Large intestine (tissue), 3 donors: Measurements from ENCODE around the gene SHBG. TPM values are rescaled to one million over a fixed set of nuclear protein-coding genes. Genes with fewer than 3 reads are reported as not detected.
"Not testable (repeated sequence)": the region's sequence is repeated elsewhere in the genome, so short reads cannot be mapped to it uniquely, and the experiment has no call there.

Experiments
- DNase-seq, 2 donors: peaks; one replicate each; pipeline versions ENCODE4 v3.0.0 to v3.0.0-alpha.2; 2013
- H3K27ac ChIP-seq: one replicate; pipeline ENCODE4 v1.5.1; 2013; ENCODE audit warnings: low read length
- H3K27me3 ChIP-seq: 2 replicates; pipeline ENCODE4 v1.6.1; 2013; ENCODE audit warnings: low read length; ENCODE audit not compliant: control insufficient read depth, insufficient read depth
- H3K36me3 ChIP-seq: 2 replicates; pipeline ENCODE4 v1.6.1; 2013; ENCODE audit warnings: low read length; ENCODE audit not compliant: control insufficient read depth, insufficient read depth
- H3K4me1 ChIP-seq: one replicate; pipeline ENCODE4 v1.6.1; 2013; ENCODE audit warnings: low read length; ENCODE audit not compliant: control insufficient read depth, insufficient read depth
- H3K4me3 ChIP-seq: one replicate; pipeline ENCODE4 v1.5.1; 2013; ENCODE audit warnings: low read length
- H3K9me3 ChIP-seq: one replicate; pipeline ENCODE4 v1.6.1; 2013; ENCODE audit warnings: mild to moderate bottlenecking, low read depth, low read length, moderate library complexity; ENCODE audit not compliant: control insufficient read depth
- WGBS: methylation state at CpG from one replicate; pipeline ENCODE4 v1.1.5; 2013; ENCODE audit warnings: low lambda C conversion rate; ENCODE audit not compliant: insufficient coverage; 5-methylcytosine and 5-hydroxymethylcytosine counted together
- polyA plus RNA-seq: library from polyadenylated mRNA; unstranded; fragments of 120-200 nt; gene quantifications from one replicate; pipeline ENCODE4 v1.2.1, GENCODE V29; 2013

The SHBG gene
- polyA plus RNA-seq, 1 donor, result 23.6 TPM

GRCh38 chr17:7589204-7589868 lies 40.6 kb upstream of the SHBG start:
- peaks cover 66% of the 10 kb centered on the region for H3K36me3 ChIP-seq
- DNase-seq, result peak; percentile 76 to 83
- H3K4me1 ChIP-seq, result peaks cover 17% of the 10 kb centered on the region
- peak overlapping the region; percentile 36 for H3K4me3 ChIP-seq
- no CpG with 5 or more reads among the region's 56 CpGs for WGBS
- no peak overlapping the region for H3K27ac ChIP-seq
- no peaks in the 10 kb centered on the region for H3K27me3 ChIP-seq
- H3K9me3 ChIP-seq, result no peaks in the 10 kb centered on the region

DNA sequence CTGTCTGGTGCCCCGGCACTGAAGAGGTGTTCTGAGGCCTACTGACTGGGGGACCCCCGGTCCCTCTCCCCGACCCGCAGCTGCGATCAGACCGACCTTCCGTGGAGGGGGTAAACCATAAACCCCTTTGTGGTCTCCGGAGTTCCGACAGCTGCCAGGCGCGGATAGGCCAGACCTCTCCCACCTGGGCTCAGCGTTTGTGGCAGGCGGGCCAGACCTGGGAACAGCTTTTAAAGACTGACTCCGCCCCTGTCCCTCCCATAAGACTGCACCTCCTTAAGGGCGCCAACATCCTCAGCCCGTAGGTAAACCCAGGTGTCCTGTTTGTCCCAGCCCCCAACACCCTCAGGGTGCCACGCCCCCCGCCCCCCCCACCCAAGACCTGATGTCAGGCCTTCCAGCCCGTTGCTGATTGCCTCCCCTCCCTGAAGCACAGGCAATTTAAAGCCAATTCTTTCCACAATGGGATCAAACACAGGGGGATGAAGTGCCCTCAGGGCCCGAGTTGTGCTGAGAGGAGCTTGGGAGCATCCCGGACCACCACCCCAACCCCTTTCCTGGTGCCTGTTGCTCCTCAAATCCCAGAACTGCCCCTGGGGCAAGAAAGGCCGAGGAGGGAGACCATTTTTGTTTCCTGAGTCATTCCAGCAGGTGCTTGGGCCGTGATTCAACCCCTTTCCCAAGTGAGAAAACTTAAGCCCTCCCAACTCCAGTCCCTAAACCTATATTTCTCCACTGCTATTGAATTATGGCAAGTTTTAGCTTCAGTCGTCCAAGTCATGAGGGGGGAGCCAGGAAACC lies 39.8 kb upstream of the SHBG start, which contains the start of gene SOX15:
SOX15 (minus strand) TSS at position 204 of the 801 bp plus-strand sequence. CDS start 418 bp downstream, outside the sequence.
- H3K27me3 ChIP-seq, result no peaks in the 10 kb centered on the region
- H3K4me3 ChIP-seq, result peak within 1 kb of the TSS; percentile 36
- H3K27ac ChIP-seq, result no peak within 1 kb of the TSS
- H3K4me1 ChIP-seq, result peaks cover 10% of the 10 kb centered on the region
- WGBS, result no CpG with 5 or more reads among the region's 24 CpGs
- no peaks in the 10 kb centered on the region for H3K9me3 ChIP-seq
- DNase-seq, result no peak
- peaks cover 74% of the 10 kb centered on the region for H3K36me3 ChIP-seq

- Histone ChIP-seq H3K27ac (no peak overlapping the region), H3K4me1 (peaks cover 8% of the 10 kb centered on the region)
Measured at GRCh38 chr17:7590743-7591142, 39.2 kb upstream of the SHBG start.

DNA sequence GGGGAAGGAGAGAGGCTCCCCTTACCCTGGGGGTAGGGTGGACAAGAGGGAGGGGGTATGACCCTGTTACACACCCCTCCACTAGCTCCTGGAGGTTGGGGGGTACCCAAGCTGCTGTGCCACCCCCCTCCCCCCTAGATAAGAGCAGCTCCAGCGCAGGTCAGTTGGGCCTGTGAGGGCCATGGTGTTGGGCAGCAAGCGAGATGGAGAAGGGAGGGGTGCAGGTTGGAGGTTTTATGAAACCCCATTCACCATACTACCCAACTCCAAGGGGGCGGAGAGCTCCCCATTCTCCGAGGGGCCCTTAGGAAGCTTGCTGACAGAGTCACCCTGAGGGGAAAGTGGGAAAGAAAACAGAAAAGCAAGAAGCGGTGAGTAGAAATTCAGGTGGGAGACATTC lies 38.3 kb upstream of the SHBG start:
- no CpG with 5 or more reads among the region's 5 CpGs for WGBS

More at GRCh38 chr17:7590743-7591142, 39.2 kb upstream of the SHBG start:
- no peak for DNase-seq
- Histone ChIP-seq H3K9me3 (no peaks in the 10 kb centered on the region), H3K4me3 (no peak overlapping the region), H3K27me3 (no peaks in the 10 kb centered on the region), H3K36me3 (peaks cover 78% of the 10 kb centered on the region)
- no CpG with 5 or more reads among the region's 4 CpGs for WGBS

GRCh38 chr17:7592422-7593021 lies 37.4 kb upstream of the SHBG start:
- Histone ChIP-seq H3K27me3 (no peaks in the 10 kb centered on the region), H3K36me3 (peaks cover 81% of the 10 kb centered on the region), H3K27ac (no peak overlapping the region), H3K4me1 (peaks cover 13% of the 10 kb centered on the region), H3K4me3 (no peak overlapping the region), H3K9me3 (no peaks in the 10 kb centered on the region)
- WGBS, result 98% methylated on average over 8 of the region's 23 CpGs
- DNase-seq, result no peak

More for the DNA sequence above, 38.3 kb upstream of the SHBG start:
- Histone ChIP-seq H3K36me3 (peaks cover 82% of the 10 kb centered on the region), H3K27ac (no peak overlapping the region), H3K4me3 (no peak overlapping the region), H3K4me1 (peaks cover 8% of the 10 kb centered on the region), H3K27me3 (no peaks in the 10 kb centered on the region), H3K9me3 (no peaks in the 10 kb centered on the region)
- no peak for DNase-seq

DNA sequence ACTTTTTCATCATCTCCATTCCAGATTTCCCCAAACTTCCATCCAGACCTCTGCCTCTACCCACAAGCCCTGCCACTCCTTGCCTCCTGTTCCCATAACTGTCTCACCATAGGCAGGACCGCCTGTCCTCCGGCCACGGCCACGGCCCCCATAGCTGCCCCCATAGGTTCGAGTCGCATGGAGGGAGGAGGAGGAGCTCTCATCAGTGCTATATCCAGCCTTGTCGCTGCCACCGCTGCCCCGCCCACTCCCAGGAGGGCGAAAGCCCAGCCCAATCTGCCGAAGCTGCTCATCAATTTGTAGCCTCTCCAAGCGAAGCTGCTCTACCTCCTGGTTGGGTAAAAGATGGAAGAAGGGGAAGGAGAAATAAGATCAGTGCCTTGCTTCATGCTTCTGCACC lies 36.6 kb upstream of the SHBG start:
- H3K9me3 ChIP-seq, result no peaks in the 10 kb centered on the region
- no peaks in the 10 kb centered on the region for H3K27me3 ChIP-seq
- peaks cover 13% of the 10 kb centered on the region for H3K4me1 ChIP-seq
- H3K36me3 ChIP-seq, result peaks cover 75% of the 10 kb centered on the region
- no peak for DNase-seq
- no peak overlapping the region for H3K4me3 ChIP-seq
- H3K27ac ChIP-seq, result no peak overlapping the region
- WGBS, result no CpG with 5 or more reads among the region's 12 CpGs

- H3K36me3 ChIP-seq, result peaks cover 78% of the 10 kb centered on the region
- not testable (repeated sequence) for H3K4me3 ChIP-seq, H3K27ac ChIP-seq, H3K9me3 ChIP-seq, H3K27me3 ChIP-seq, H3K4me1 ChIP-seq, DNase-seq
- no CpG with 5 or more reads among the region's 5 CpGs for WGBS
Measured at GRCh38 chr17:7597561-7597960, 32.4 kb upstream of the SHBG start.

DNA sequence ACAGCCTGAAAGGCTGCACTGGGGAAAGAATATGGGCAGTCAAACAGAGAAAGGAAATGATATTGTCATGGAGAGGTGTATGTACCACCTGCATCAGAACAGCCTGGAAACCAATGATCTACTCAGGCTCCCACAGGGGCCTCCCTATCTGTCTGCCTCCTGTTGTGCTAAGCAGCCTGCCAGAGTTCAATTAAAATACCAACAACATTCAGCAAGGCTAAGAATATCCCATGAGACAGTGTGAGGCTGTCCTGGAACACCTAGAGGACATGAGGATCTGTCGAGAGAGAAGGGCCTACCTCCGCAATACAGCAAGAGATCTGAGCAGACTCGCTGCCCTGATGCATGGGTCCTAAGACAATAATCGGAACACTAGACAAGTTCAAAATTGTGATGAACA lies 23.7 kb upstream of the SHBG start:
- Histone ChIP-seq H3K36me3 (peaks cover 48% of the 10 kb centered on the region), H3K27me3 (no peaks in the 10 kb centered on the region), H3K27ac (no peak overlapping the region), H3K4me1 (no peaks in the 10 kb centered on the region), H3K9me3 (no peaks in the 10 kb centered on the region), H3K4me3 (no peak overlapping the region)
- WGBS, result 100% methylated on average over 3 of the region's 4 CpGs
- DNase-seq, result no peak

DNA sequence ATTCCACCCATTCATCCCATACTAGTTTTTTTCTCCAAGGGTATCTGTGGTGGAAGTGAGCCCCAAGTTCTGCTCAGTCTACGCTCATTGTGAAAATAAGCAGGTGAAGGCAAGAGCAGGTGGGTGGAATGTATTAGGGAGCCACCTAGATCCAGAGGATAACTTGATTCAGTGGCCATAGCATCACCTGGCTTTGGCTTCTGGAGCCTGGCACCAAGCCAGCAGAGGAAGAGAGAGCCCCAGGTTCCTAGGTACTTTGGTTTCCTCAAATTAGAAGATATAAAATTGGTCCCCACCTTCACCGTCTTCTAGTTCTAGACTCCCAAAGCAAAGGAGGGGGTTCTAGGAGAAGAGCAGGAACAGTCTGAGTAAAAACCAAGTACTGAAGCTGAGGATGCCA lies 19.3 kb upstream of the SHBG start:
- WGBS, result no CpG with 5 or more reads among the region's 2 CpGs
- H3K9me3 ChIP-seq, result no peaks in the 10 kb centered on the region
- H3K4me3 ChIP-seq, result no peak overlapping the region
- DNase-seq, result no peak
- no peak overlapping the region for H3K27ac ChIP-seq
- peaks cover 16% of the 10 kb centered on the region for H3K36me3 ChIP-seq
- H3K27me3 ChIP-seq, result no peaks in the 10 kb centered on the region
- peaks cover 15% of the 10 kb centered on the region for H3K4me1 ChIP-seq

GRCh38 chr17:7611635-7612293 lies 18.2 kb upstream of the SHBG start:
- Histone ChIP-seq H3K27ac (no peak overlapping the region), H3K9me3 (no peaks in the 10 kb centered on the region), H3K27me3 (no peaks in the 10 kb centered on the region), H3K4me3 (no peak overlapping the region), H3K36me3 (peaks cover 9% of the 10 kb centered on the region), H3K4me1 (peaks cover 15% of the 10 kb centered on the region)
- DNase-seq, result no peak
- WGBS, result no CpG with 5 or more reads among the region's 3 CpGs
